Endothelial cell of umbilical vein (primary cell): ENCODE measurements around the gene TENM4. TPM values are rescaled to one million over a fixed set of nuclear protein-coding genes. Genes with fewer than 3 reads are reported as not detected.

Experiments used
- BruUV-seq: library from RNA; stranded (reverse); fragments of 400-500 nt; replicated peaks from 2 replicates; lab custom pipeline; 2021; lab: Mats Ljungman, UMichigan
- CTCF ChIA-PET: fragments of 300-600, 350-600 bp; sonication (Branson Sonifier 250); formaldehyde crosslinking; loops from one replicate; lab custom pipeline; 2021; ENCODE audit warnings: antibody characterized with exemption, inconsistent platforms; lab: Charles Lee
- POLR2A ChIA-PET: fragments of 300-600, 350-600 bp; sonication (Branson Sonifier 250); formaldehyde crosslinking; loops from one replicate; lab custom pipeline; 2021; ENCODE audit warnings: antibody characterized with exemption, inconsistent platforms; lab: Charles Lee
- DNase-seq: peaks from one replicate; pipeline ENCODE4 v3.0.0-alpha.2; 2011; ENCODE audit warnings: low read depth, low spot score
- FAIRE-seq: peaks from 2 replicates; lab custom pipeline; 2011; peaks lifted over from hg19 to GRCh38; lab: Jason Lieb, UNC
- H2AFZ ChIP-seq: 2 replicates; pipeline ENCODE4 v1.6.0; 2012; ENCODE audit warnings: low read depth, low read length, control low read depth, inconsistent platforms
- H3K27ac ChIP-seq: 2 replicates; pipeline ENCODE4 v1.5.1; 2011; ENCODE audit warnings: low read depth, mild to moderate bottlenecking, control low read depth, low read length, moderate library complexity; ENCODE audit not compliant: insufficient read depth
- H3K27me3 ChIP-seq, 2 experiments: 2 replicates each; pipeline versions ENCODE4 v1.6.0 to v1.6.1; 2011; ENCODE audit warnings: low read length in 2 of 2, mixed read lengths in 1 of 2; ENCODE audit not compliant: control insufficient read depth in 2 of 2, insufficient read depth in 2 of 2
- H3K36me3 ChIP-seq, 2 experiments: 2 replicates in 1 of 2; 3 replicates in 1 of 2; pipeline ENCODE4 v1.5.1; 2011; ENCODE audit warnings: low read length in 2 of 2, mild to moderate bottlenecking in 1 of 2, moderate library complexity in 1 of 2; ENCODE audit not compliant: control insufficient read depth in 2 of 2, insufficient read depth in 2 of 2; ENCODE audit errors: extremely low read depth in 1 of 2
- H3K4me1 ChIP-seq: 3 replicates; pipeline ENCODE4 v1.5.1; 2011; ENCODE audit warnings: mild to moderate bottlenecking, low read length; ENCODE audit not compliant: control insufficient read depth, insufficient read depth; ENCODE audit errors: extremely low read depth
- H3K4me2 ChIP-seq: 2 replicates; pipeline ENCODE4 v1.6.1; 2011; ENCODE audit warnings: low read length, control low read depth, mixed read lengths; ENCODE audit not compliant: insufficient read depth
- H3K4me3 ChIP-seq, 3 experiments: fragments of 200-600 bp in 1 of 3; sonication (generic), shearing (Covaris generic) in 1 of 3; replicated peaks in 1 of 3; 2 replicates each; pipeline ENCODE4 v1.5.1; 2011 to 2016; ENCODE audit warnings: control low read depth in 3 of 3, low read length in 3 of 3, mild to moderate bottlenecking in 2 of 3, inconsistent platforms in 1 of 3, low read depth in 1 of 3, moderate library complexity in 1 of 3; ENCODE audit not compliant: insufficient read depth in 1 of 3
- H3K79me2 ChIP-seq: 2 replicates; pipeline ENCODE4 v1.6.0; 2012; ENCODE audit warnings: low read length, inconsistent platforms; ENCODE audit not compliant: control insufficient read depth, insufficient read depth
- H3K9ac ChIP-seq: replicated peaks from 2 replicates; pipeline ENCODE3; 2011; ENCODE audit warnings: low read length, control low read depth; ENCODE audit not compliant: insufficient read depth; ENCODE audit errors: extremely low read depth
- H3K9me1 ChIP-seq: replicated peaks from 3 replicates; pipeline ENCODE4 v1.6.0; 2011; ENCODE audit warnings: mild to moderate bottlenecking, low read length; ENCODE audit not compliant: control insufficient read depth, insufficient read depth; ENCODE audit errors: extremely low read depth
- H3K9me3 ChIP-seq: replicated peaks from 2 replicates; pipeline ENCODE4 v1.5.1; 2012; ENCODE audit warnings: low read length, inconsistent platforms; ENCODE audit not compliant: control insufficient read depth, insufficient read depth
- H4K20me1 ChIP-seq: replicated peaks from 2 replicates; pipeline ENCODE3; 2011; ENCODE audit warnings: mild to moderate bottlenecking, low read length; ENCODE audit not compliant: control insufficient read depth, insufficient read depth; ENCODE audit errors: extremely low read depth
- EZH2 ChIP-seq: IDR thresholded peaks from 2 replicates; pipeline ENCODE4 v1.6.1; 2012; ENCODE audit warnings: borderline replicate concordance, low read depth, mild to moderate bottlenecking, moderate library complexity, low read length, inconsistent platforms; ENCODE audit not compliant: severe bottlenecking
- FOS ChIP-seq: IDR thresholded peaks from 2 replicates; pipeline ENCODE4 v1.6.1; 2011; ENCODE audit warnings: mild to moderate bottlenecking, low read length, moderate library complexity, borderline replicate concordance; ENCODE audit not compliant: insufficient read depth
- GATA2 ChIP-seq: IDR thresholded peaks from 2 replicates; pipeline ENCODE4 v1.7.0; 2011; ENCODE audit warnings: low read depth, mild to moderate bottlenecking, moderate library complexity, mixed read lengths, low read length; ENCODE audit not compliant: insufficient read length, insufficient read depth
- JUN ChIP-seq: IDR thresholded peaks from 2 replicates; pipeline ENCODE4 v1.6.1; 2011; ENCODE audit warnings: borderline replicate concordance, low read depth; ENCODE audit not compliant: insufficient read length, insufficient read depth
- MYC ChIP-seq: IDR thresholded peaks from one replicate; pipeline ENCODE4 v1.6.1; 2011; ENCODE audit warnings: mild to moderate bottlenecking, low read depth, low read length
- POLR2A ChIP-seq: IDR thresholded peaks from 2 replicates; pipeline ENCODE4 v1.6.1; 2012; ENCODE audit warnings: low read depth, mild to moderate bottlenecking, control low read depth, low read length
- POLR2AphosphoS5 ChIP-seq: IDR thresholded peaks from 2 replicates; pipeline ENCODE4 v1.6.1; 2012; ENCODE audit warnings: low read depth, mild to moderate bottlenecking, control low read depth, low read length, moderate library complexity; ENCODE audit not compliant: insufficient read depth
- dilution Hi-C: fragments of 300-500 bp; cut with MboI; formaldehyde crosslinking; loops from one replicate; pipeline ENCODE4 v1.15.0; 2019; ENCODE audit warnings: low sequenced_read_pairs; ENCODE audit not compliant: extremely low pct_ligation_motif_present
- intact Hi-C: fragments of 100-400 bp; cut with micrococcal nuclease; formaldehyde crosslinking; loops from one replicate; pipeline ENCODE4 v1.10.0; 2022
- polyA plus RNA-seq, 4 experiments: library from polyadenylated mRNA; depleted of rRNA in 3 of 4; stranded (reverse) in 3 of 4; unstranded in 1 of 4; fragments of >200 nt; gene quantifications; 2 replicates each; pipeline versions ENCODE4 v1.2.1 to v1.2.3, GENCODE V29; 2011 to 2012; ENCODE audit warnings: missing spikeins in 1 of 4
- total RNA-seq: library from RNA; stranded (reverse); gene quantifications from 2 replicates; pipeline ENCODE4 v1.2.3, GENCODE V29; 2021
- TF ChIP-seq, protein P1 (sequence below), 2 donors: IDR thresholded peaks; 1 replicate in 1 of 2; 2 replicates in 1 of 2; pipeline ENCODE4 v1.5.1; 2011; ENCODE audit warnings: low read length in 2 of 2, mild to moderate bottlenecking in 2 of 2, moderate library complexity in 2 of 2, control low read depth in 1 of 2, inconsistent platforms in 1 of 2, low read depth in 1 of 2; ENCODE audit not compliant: insufficient read depth in 1 of 2; ENCODE audit errors: extremely low read depth in 1 of 2
- TF ChIP-seq, protein P2 (sequence below): IDR thresholded peaks from 2 replicates; pipeline ENCODE4 v1.6.1; 2011; ENCODE audit not compliant: insufficient read depth, insufficient read length

TENM4 gene
- total and polyA plus RNA-seq, 2 donors (not counting 3 experiments of a cell fraction or from before 2014, with no cell fraction given), result 0.06 to 0.27 TPM

DNA sequence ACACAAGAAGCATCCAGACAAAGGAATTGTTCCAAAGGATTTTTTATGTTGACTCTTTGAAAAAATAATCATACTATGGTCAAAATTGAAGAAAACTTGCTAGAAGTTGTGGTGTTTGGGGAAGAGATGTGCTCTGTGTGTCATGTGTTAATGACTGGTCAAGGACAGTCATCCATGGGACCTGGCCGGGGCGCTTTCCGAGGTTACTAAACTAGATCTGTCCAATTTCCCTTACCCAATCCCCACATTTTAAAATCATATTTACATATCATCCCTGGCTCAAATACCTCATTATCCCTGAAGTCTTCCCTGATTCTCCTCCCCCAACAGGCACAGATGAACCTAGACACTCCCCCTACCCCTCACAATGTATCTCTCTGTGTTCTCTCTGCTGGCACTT, 289.4 kb downstream of the TENM4 start:
- intact Hi-C loops, result no loop called here
- Histone ChIP-seq H3K9me1 (no peaks in the 10 kb centered on the region), H4K20me1 (no peaks in the 10 kb centered on the region), H3K4me3 (no peak overlapping the region), H2AFZ (no peak overlapping the region), H3K79me2 (no peaks in the 10 kb centered on the region), H3K4me2 (no peak overlapping the region), H3K27ac (no peak overlapping the region), H3K4me1 (no peaks in the 10 kb centered on the region), H3K27me3 (no peaks in the 10 kb centered on the region), H3K9me3 (no peaks in the 10 kb centered on the region), H3K36me3 (no peaks in the 10 kb centered on the region), H3K9ac (no peak overlapping the region)
- FAIRE-seq (no peak), DNase-seq (no peak)
- no TSS peak for BruUV-seq
- dilution Hi-C loops, result no loop called here
- TF ChIP-seq, protein P1, sequence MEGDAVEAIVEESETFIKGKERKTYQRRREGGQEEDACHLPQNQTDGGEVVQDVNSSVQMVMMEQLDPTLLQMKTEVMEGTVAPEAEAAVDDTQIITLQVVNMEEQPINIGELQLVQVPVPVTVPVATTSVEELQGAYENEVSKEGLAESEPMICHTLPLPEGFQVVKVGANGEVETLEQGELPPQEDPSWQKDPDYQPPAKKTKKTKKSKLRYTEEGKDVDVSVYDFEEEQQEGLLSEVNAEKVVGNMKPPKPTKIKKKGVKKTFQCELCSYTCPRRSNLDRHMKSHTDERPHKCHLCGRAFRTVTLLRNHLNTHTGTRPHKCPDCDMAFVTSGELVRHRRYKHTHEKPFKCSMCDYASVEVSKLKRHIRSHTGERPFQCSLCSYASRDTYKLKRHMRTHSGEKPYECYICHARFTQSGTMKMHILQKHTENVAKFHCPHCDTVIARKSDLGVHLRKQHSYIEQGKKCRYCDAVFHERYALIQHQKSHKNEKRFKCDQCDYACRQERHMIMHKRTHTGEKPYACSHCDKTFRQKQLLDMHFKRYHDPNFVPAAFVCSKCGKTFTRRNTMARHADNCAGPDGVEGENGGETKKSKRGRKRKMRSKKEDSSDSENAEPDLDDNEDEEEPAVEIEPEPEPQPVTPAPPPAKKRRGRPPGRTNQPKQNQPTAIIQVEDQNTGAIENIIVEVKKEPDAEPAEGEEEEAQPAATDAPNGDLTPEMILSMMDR (IDR thresholded peaks at IDR 0.05; ENCODE audit: extremely low read depth in 1 of 2, insufficient read depth in 1 of 2, low read depth in 1 of 2, low read length in 2 of 2), result no peak
- TF ChIP-seq GATA2 (no peak), MYC (no peak), POLR2A (no peak), EZH2 (no peak), POLR2AphosphoS5 (no peak), JUN (no peak), FOS (no peak)
- TF ChIP-seq, protein P2, sequence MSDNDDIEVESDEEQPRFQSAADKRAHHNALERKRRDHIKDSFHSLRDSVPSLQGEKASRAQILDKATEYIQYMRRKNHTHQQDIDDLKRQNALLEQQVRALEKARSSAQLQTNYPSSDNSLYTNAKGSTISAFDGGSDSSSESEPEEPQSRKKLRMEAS, result no peak
- ChIA-PET POLR2A (no interaction called here), CTCF (no interaction called here)
